Esophagus muscularis mucosa (tissue), 4 donors: ENCODE results near the gene SLC30A7. TPM values are rescaled to one million over a fixed set of nuclear protein-coding genes. Genes with fewer than 3 reads are reported as not detected.
A peak's percentile ranks its signal among the peaks of the same experiment; 100 is the strongest.

Experiments used
- DNase-seq: peaks from one replicate; pipeline ENCODE4 v3.0.0-alpha.2; 2017; ENCODE audit errors: extremely low spot score
- H3K27ac ChIP-seq, 4 donors: fragments of 200-600 bp; sonication (generic); replicated peaks in 1 of 4; 1 replicate in 3 of 4; 2 replicates in 1 of 4; pipeline ENCODE4 v1.5.1; 2016 to 2019; ENCODE audit warnings: mild to moderate bottlenecking in 1 of 4
- H3K27me3 ChIP-seq, 4 donors: fragments of 200-600 bp; sonication (generic); one replicate each; pipeline versions ENCODE4 v1.5.1 to v1.6.0; 2016 to 2019
- H3K36me3 ChIP-seq, 4 donors: fragments of 200-600 bp; sonication (generic); one replicate each; pipeline ENCODE4 v1.5.1; 2016 to 2019
- H3K4me1 ChIP-seq, 4 donors: fragments of 200-600 bp; sonication (generic); one replicate each; pipeline ENCODE4 v1.5.1; 2016 to 2019
- H3K4me3 ChIP-seq, 4 donors: fragments of 200-600 bp; sonication (generic); 1 replicate in 2 of 4; 2 replicates in 2 of 4; pipeline ENCODE4 v1.5.1; 2016 to 2019; ENCODE audit warnings: mild to moderate bottlenecking in 4 of 4, moderate library complexity in 1 of 4
- H3K9me3 ChIP-seq, 4 donors: fragments of 200-600 bp; sonication (generic); 1 replicate in 3 of 4; 2 replicates in 1 of 4; pipeline ENCODE4 v1.5.1; 2016 to 2019
- CTCF ChIP-seq, 3 experiments: fragments of 200-600 bp in 2 of 3; fragments of 450-650 bp in 1 of 3; sonication (generic) in 2 of 3; IDR thresholded peaks; one replicate each; pipeline ENCODE4 v1.5.1; 2017 to 2019; ENCODE audit warnings: antibody characterized with exemption in 3 of 3, mild to moderate bottlenecking in 2 of 3, moderate library complexity in 1 of 3
- EP300 ChIP-seq: sonication (generic); formaldehyde crosslinking; IDR thresholded peaks from one replicate; pipeline ENCODE4 v1.6.1; 2017; ENCODE audit warnings: antibody characterized with exemption
- POLR2A ChIP-seq: fragments of 450-650 bp; IDR thresholded peaks from one replicate; pipeline ENCODE4 v1.6.1; 2017; ENCODE audit warnings: antibody characterized with exemption, moderate library complexity, mild to moderate bottlenecking, low read depth
- POLR2AphosphoS5 ChIP-seq, 2 donors: sonication (generic); formaldehyde crosslinking; IDR thresholded peaks; one replicate each; pipeline ENCODE4 v1.6.1; 2017; ENCODE audit warnings: antibody characterized with exemption in 2 of 2
- WGBS: methylation state at CpG from one replicate; pipeline ENCODE4 v1.1.5; 2018; 5-methylcytosine and 5-hydroxymethylcytosine counted together
- intact Hi-C: fragments of 100-400 bp; cut with DNase I; formaldehyde crosslinking; loops from one replicate; pipeline ENCODE4 v1.15.1; 2023
- total RNA-seq, 4 donors: library from RNA; depleted of rRNA; stranded (reverse); fragments of >200 nt; gene quantifications; one replicate each; pipeline versions ENCODE4 v1.1.0 to v1.2.1, GENCODE V29; 2016

SLC30A7 gene
- total RNA-seq, 4 donors from 2014 or later = 10.5 to 19.9 (median 13.6) TPM

DNA sequence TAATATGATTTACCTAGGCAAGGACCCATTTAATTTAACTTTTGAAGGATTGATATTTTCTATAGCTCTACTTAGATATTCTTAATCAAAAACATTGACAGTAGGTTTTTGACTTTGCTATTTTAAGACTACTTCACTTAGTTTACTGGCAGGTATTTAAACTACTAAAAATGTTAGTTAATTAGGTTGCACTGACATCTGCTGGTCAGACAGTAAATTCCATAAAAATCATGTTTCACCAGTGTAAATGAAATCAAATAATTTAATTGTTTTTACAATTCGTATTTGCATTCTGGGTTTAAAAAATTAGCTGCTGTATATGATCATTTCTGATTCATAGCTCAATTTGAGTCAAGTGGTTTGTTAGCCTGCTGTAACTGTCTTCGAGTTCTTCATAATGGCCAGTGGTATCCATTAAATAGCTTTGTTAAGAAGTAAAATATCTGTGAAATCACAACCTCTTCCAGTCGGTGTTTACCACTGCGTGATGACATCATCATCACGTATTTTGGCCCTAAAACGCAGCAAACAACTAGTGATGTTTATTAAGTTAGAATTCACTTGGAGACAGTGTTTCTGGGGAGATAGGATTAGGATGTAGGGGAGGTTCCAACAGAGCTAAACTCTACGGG is 27.4 kb upstream of the SLC30A7 start:
- Histone ChIP-seq H3K4me3 (no peak overlapping the region), H3K4me1 (peaks cover 0 to 18% (median 14%) of the 10 kb centered on the region in 4 donors)
- 8% methylated on average over 7 of the region's 7 CpGs for WGBS

GRCh38 chr1:100869996-100870395 is 25.9 kb upstream of the SLC30A7 start:
- Histone ChIP-seq H3K36me3 (peaks cover 0 to 11% (median 0%) of the 10 kb centered on the region in 4 donors), H3K27ac (no peak overlapping the region), H3K4me3 (no peak overlapping the region), H3K4me1 (peaks cover 0 to 18% (median 14%) of the 10 kb centered on the region in 4 donors), H3K9me3 (no peaks in the 10 kb centered on the region), H3K27me3 (no peaks in the 10 kb centered on the region)
- no peak for TF ChIP-seq POLR2A
- no peak for TF ChIP-seq CTCF (IDR thresholded peaks at IDR 0.05)
- no peak for TF ChIP-seq POLR2AphosphoS5 (IDR thresholded peaks at IDR 0.05)
- TF ChIP-seq EP300 = no peak
- intact Hi-C loops = loop anchor here (5.0 kb wide), 1 partner anchor 408 kb away; no protein-coding TSS in a partner anchor
- 87% methylated on average over 2 of the region's 2 CpGs for WGBS
- no peak for DNase-seq

More for the DNA sequence above, 27.4 kb upstream of the SLC30A7 start:
- DNase-seq = no peak
- H3K27me3 ChIP-seq = no peaks in the 10 kb centered on the region
- TF ChIP-seq CTCF (IDR thresholded peaks at IDR 0.05) (peak; percentile 65 to 71 (median 68)), POLR2AphosphoS5 (IDR thresholded peaks at IDR 0.05) (no peak), EP300 (no peak)
- H3K36me3 ChIP-seq = no peaks in the 10 kb centered on the region
- intact Hi-C loops = loop anchor here (5.0 kb wide), 1 partner anchor 406 kb away; no protein-coding TSS in a partner anchor
- H3K27ac ChIP-seq = no peak overlapping the region
- no peaks in the 10 kb centered on the region for H3K9me3 ChIP-seq

GRCh38 chr1:100874433-100874832 is 21.5 kb upstream of the SLC30A7 start:
- no peaks in the 10 kb centered on the region for H3K9me3 ChIP-seq
- TF ChIP-seq EP300 = no peak
- no peak for TF ChIP-seq POLR2AphosphoS5 (IDR thresholded peaks at IDR 0.05)
- no peak for TF ChIP-seq POLR2A
- no peak for TF ChIP-seq CTCF (IDR thresholded peaks at IDR 0.05)
- H3K4me3 ChIP-seq = no peak overlapping the region
- H3K27me3 ChIP-seq = no peaks in the 10 kb centered on the region
- no peak overlapping the region for H3K27ac ChIP-seq
- 85% methylated on average over 2 of the region's 2 CpGs for WGBS
- peaks cover 0 to 36% (median 8%) of the 10 kb centered on the region in 4 donors for H3K36me3 ChIP-seq
- intact Hi-C loops = no loop called here
- H3K4me1 ChIP-seq = no peaks in the 10 kb centered on the region
- no peak for DNase-seq

- H3K4me1 ChIP-seq = no peaks in the 10 kb centered on the region
- DNase-seq = no peak
- H3K27me3 ChIP-seq = no peaks in the 10 kb centered on the region
- no peak for TF ChIP-seq POLR2A
- no peak for TF ChIP-seq CTCF (IDR thresholded peaks at IDR 0.05)
- no peak for TF ChIP-seq EP300
- TF ChIP-seq POLR2AphosphoS5 (IDR thresholded peaks at IDR 0.05) = no peak
- H3K27ac ChIP-seq = no peak overlapping the region
- H3K36me3 ChIP-seq = peaks cover 0 to 36% (median 8%) of the 10 kb centered on the region in 4 donors
- 94% methylated on average over 3 of the region's 3 CpGs for WGBS
- no peaks in the 10 kb centered on the region for H3K9me3 ChIP-seq
- intact Hi-C loops = no loop called here
- no peak overlapping the region for H3K4me3 ChIP-seq
Observed at GRCh38 chr1:100875228-100875627, 20.7 kb upstream of the SLC30A7 start.

- H3K9me3 ChIP-seq = no peaks in the 10 kb centered on the region
- TF ChIP-seq POLR2AphosphoS5 (IDR thresholded peaks at IDR 0.05) (no peak), EP300 (no peak), CTCF (IDR thresholded peaks at IDR 0.05) (no peak), POLR2A (no peak)
- intact Hi-C loops = no loop called here
- no peak overlapping the region for H3K4me3 ChIP-seq
- H3K27me3 ChIP-seq = no peaks in the 10 kb centered on the region
- peaks cover 0 to 36% (median 8%) of the 10 kb centered on the region in 4 donors for H3K36me3 ChIP-seq
- DNase-seq = no peak
- no peak overlapping the region for H3K27ac ChIP-seq
- no peaks in the 10 kb centered on the region for H3K4me1 ChIP-seq
Observed at GRCh38 chr1:100876291-100876690, 19.6 kb upstream of the SLC30A7 start.
